Nephron (organoid): ENCODE results near the gene NDUFA12.

ENCODE experiments used
- H3K27ac Mint-ChIP-seq, 3 experiments: 2 replicates each; pipeline ENCODE4 v1.8.0; 2020; ENCODE audit warnings: mixed read lengths in 3 of 3, mild to moderate bottlenecking in 2 of 3, moderate library complexity in 1 of 3
- H3K27me3 Mint-ChIP-seq: 2 replicates; pipeline ENCODE4 v1.8.0; 2021; ENCODE audit warnings: low read depth, mild to moderate bottlenecking, moderate library complexity, mixed read lengths
- H3K36me3 Mint-ChIP-seq: 2 replicates; pipeline ENCODE4 v1.8.0; 2020; ENCODE audit warnings: low read depth, mixed read lengths
- H3K4me1 Mint-ChIP-seq: 2 replicates; pipeline ENCODE4 v1.8.0; 2020; ENCODE audit warnings: mixed read lengths
- H3K4me3 Mint-ChIP-seq, 3 experiments: 2 replicates each; pipeline ENCODE4 v1.8.0; 2020; ENCODE audit warnings: mild to moderate bottlenecking in 3 of 3, mixed read lengths in 3 of 3, moderate library complexity in 2 of 3
- H3K9me3 Mint-ChIP-seq: 2 replicates; pipeline ENCODE4 v1.8.0; 2020; ENCODE audit warnings: mixed read lengths
- TF ChIP-seq, protein P1 (sequence below), 3 experiments: fragments of 200-600 bp; sonication (generic); IDR thresholded peaks; one replicate each; pipeline ENCODE4 v1.5.0; 2021; ENCODE audit warnings: antibody characterized with exemption in 3 of 3; ENCODE audit not compliant: unreplicated experiment in 3 of 3

Gene NDUFA12

DNA sequence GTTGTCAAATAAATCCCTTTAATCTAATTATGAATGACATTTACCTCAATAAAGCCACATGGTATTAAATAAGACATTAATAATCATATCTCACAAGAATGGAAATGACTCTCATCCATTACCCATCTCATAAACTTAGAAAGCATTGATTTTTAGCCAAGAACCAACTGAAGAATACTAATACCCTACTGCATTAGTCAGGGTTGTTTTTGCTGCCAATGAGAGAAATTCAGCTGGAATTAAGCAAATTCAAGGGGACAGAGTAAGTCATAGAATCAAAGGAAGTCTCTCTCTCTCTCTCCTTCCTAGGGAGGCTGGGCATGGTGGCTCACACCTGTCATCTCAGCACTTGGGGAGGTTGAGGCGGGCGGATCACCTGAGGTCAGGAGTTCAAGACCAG is 41.6 kb downstream of the NDUFA12 start:
- Mint-ChIP-seq H3K4me1 (peaks cover 3% of the 10 kb centered on the region), H3K4me3 (no peak overlapping the region), H3K27me3 (peaks cover 5% of the 10 kb centered on the region), H3K27ac (no peak overlapping the region), H3K9me3 (no peaks in the 10 kb centered on the region), H3K36me3 (no peaks in the 10 kb centered on the region)
- TF ChIP-seq, protein P1, sequence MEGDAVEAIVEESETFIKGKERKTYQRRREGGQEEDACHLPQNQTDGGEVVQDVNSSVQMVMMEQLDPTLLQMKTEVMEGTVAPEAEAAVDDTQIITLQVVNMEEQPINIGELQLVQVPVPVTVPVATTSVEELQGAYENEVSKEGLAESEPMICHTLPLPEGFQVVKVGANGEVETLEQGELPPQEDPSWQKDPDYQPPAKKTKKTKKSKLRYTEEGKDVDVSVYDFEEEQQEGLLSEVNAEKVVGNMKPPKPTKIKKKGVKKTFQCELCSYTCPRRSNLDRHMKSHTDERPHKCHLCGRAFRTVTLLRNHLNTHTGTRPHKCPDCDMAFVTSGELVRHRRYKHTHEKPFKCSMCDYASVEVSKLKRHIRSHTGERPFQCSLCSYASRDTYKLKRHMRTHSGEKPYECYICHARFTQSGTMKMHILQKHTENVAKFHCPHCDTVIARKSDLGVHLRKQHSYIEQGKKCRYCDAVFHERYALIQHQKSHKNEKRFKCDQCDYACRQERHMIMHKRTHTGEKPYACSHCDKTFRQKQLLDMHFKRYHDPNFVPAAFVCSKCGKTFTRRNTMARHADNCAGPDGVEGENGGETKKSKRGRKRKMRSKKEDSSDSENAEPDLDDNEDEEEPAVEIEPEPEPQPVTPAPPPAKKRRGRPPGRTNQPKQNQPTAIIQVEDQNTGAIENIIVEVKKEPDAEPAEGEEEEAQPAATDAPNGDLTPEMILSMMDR (IDR thresholded peaks at IDR 0.05; ENCODE audit: unreplicated experiment in 3 of 3) = no peak

DNA sequence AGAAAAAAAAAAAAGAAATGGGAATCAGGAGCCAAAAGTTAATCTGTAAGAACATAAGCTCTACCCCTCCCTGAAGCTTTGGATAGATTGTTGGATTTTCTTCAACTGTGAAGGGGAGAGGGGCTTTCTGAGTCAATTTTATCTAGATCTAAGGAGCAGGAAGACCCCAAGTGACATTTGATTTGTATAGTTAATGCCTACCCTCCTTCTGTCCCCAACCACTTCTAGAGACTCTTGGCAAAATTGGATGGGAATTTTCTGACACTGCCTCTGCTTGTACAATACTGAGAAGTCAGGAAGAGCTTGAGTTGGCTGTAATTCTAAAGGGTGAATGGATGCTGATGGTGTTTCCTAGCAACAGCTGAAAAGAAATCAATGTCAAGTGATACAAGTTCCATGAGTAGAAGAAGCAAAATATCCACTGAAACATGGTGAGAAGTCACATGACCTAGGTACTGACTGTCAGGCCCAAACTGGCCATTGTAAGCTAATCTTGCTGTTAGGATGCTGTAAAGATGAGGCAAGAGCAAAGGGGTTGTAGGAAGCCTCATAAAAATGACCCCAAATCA is 42.2 kb downstream of the NDUFA12 start:
- H3K27me3 Mint-ChIP-seq = peaks cover 5% of the 10 kb centered on the region
- H3K4me1 Mint-ChIP-seq = peaks cover 4% of the 10 kb centered on the region
- TF ChIP-seq, protein P1 (IDR thresholded peaks at IDR 0.05; ENCODE audit: unreplicated experiment in 3 of 3) = no peak
- no peak overlapping the region for H3K27ac Mint-ChIP-seq
- H3K36me3 Mint-ChIP-seq = no peaks in the 10 kb centered on the region
- no peaks in the 10 kb centered on the region for H3K9me3 Mint-ChIP-seq
- no peak overlapping the region for H3K4me3 Mint-ChIP-seq

DNA sequence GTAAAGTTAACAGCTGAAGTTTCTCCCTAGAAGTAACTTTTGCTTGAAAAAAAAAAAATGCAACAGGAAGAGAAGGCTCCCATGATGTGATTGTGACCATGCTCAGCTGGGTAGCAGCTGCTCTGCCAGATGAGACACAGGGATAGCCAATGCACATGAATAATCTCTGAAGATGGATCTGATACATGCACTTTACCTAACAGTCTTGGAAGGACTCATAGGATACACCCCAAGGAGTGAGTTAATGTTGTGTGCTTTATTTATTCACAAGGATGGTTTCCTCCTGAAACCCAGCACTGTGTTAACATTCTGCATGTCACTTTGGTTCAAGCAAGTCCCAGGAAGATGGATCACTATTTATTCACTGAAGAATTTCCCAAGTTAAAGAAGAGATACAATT is 46.5 kb downstream of the NDUFA12 start:
- peaks cover 8% of the 10 kb centered on the region for H3K4me1 Mint-ChIP-seq
- no peak overlapping the region for H3K4me3 Mint-ChIP-seq
- TF ChIP-seq, protein P1 (IDR thresholded peaks at IDR 0.05; ENCODE audit: unreplicated experiment in 3 of 3) = no peak
- peaks cover 9% of the 10 kb centered on the region for H3K27me3 Mint-ChIP-seq
- H3K36me3 Mint-ChIP-seq = no peaks in the 10 kb centered on the region
- no peaks in the 10 kb centered on the region for H3K9me3 Mint-ChIP-seq
- H3K27ac Mint-ChIP-seq = no peak overlapping the region

DNA sequence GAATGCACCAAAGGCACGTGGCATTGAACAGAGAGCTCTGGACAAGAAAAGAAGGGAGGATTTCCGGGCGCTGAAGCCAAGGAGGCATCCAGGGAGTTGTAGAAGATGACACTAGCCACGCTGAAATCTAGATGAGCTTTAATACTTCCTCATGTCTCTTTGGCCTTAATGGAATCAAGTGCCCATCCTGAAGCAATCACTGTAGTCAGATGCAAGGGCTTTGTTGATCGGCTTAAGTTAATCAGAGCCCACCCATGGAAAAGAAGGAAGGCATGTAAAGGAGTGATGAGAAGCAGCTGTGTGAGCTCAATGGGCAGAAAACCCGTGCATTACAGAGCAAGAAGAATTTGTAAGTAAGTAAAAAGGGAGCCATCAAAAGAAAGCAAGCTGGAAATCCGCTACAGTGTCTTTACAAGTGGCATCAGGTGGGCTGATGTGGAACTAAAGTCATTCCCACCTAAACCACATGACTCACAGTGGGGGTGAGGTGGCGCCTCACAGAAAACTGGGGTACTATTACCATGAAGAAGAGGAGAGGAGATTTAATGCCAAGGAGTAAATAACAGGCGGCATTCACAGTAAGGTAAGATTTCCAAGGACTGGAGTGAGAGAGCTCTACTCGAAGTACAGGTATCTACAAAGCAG is 48.4 kb downstream of the NDUFA12 start:
- Mint-ChIP-seq H3K9me3 (no peaks in the 10 kb centered on the region), H3K4me1 (peaks cover 17% of the 10 kb centered on the region), H3K27me3 (peaks cover 10% of the 10 kb centered on the region), H3K27ac (no peak overlapping the region), H3K36me3 (no peaks in the 10 kb centered on the region), H3K4me3 (no peak overlapping the region)
- TF ChIP-seq, protein P1 (IDR thresholded peaks at IDR 0.05; ENCODE audit: unreplicated experiment in 3 of 3) = no peak

DNA sequence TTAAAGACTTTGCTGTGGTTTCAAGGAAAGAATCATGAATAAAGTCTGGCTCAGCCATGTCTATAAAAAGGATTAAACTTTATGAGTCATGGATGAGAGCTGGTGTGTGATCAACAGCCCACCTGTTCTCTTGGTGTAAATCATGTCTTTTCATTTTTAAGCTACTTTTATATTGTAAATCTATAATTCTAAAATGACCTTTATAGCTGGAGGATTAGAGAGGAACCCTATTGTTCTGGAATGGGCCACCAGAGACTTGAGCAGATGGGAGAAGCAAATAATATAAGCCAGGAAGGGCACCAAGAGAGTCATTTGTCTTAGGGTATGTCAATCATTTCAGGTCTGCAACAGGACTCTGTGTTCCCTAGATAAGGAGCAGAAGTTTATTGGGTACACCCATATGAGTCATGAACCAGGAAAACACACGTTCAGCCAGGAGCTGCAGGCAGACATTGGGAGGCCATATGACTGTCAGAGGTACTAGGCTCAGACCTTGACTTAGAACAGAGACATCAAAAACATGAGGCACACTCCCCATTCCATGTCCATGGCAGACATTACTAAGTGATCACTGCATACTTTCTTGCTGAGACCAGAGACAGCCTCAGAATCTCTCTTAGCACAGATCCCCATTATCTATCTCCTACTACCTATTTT is 49.3 kb downstream of the NDUFA12 start:
- Mint-ChIP-seq H3K36me3 (no peaks in the 10 kb centered on the region), H3K27me3 (peaks cover 6% of the 10 kb centered on the region), H3K4me1 (peaks cover 17% of the 10 kb centered on the region), H3K9me3 (no peaks in the 10 kb centered on the region), H3K4me3 (no peak overlapping the region), H3K27ac (no peak overlapping the region)
- TF ChIP-seq, protein P1 (IDR thresholded peaks at IDR 0.05; ENCODE audit: unreplicated experiment in 3 of 3) = no peak
